Mucosa of stomach (tissue), 1 donor: ENCODE results near the gene MEGF11.

Experiments
- H3K27me3 ChIP-seq: one replicate; pipeline ENCODE4 v1.7.0; 2013; ENCODE audit warnings: mild to moderate bottlenecking, low read length; ENCODE audit not compliant: control insufficient read depth, insufficient read depth
- H3K36me3 ChIP-seq: one replicate; pipeline ENCODE4 v1.7.0; 2013; ENCODE audit warnings: low read length; ENCODE audit not compliant: control insufficient read depth, insufficient read depth
- H3K4me1 ChIP-seq: one replicate; pipeline ENCODE4 v1.7.0; 2013; ENCODE audit warnings: mild to moderate bottlenecking, low read length; ENCODE audit not compliant: control insufficient read depth, insufficient read depth
- H3K4me3 ChIP-seq: one replicate; pipeline ENCODE4 v1.7.0; 2013; ENCODE audit warnings: low read length
- H3K9ac ChIP-seq: one replicate; pipeline ENCODE4 v1.7.0; 2013; ENCODE audit warnings: mild to moderate bottlenecking, low read length, moderate library complexity
- H3K9me3 ChIP-seq: one replicate; pipeline ENCODE4 v1.7.0; 2013; ENCODE audit warnings: mild to moderate bottlenecking, low read length, moderate library complexity; ENCODE audit not compliant: control insufficient read depth
- donor health status: Pancreatic carcinoma.

The MEGF11 gene

GRCh38 chr15:66029650-66030049 is 223.9 kb downstream of the MEGF11 start:
- Histone ChIP-seq H3K9ac (no peak overlapping the region), H3K36me3 (no peaks in the 10 kb centered on the region), H3K9me3 (no peaks in the 10 kb centered on the region), H3K4me3 (no peak overlapping the region), H3K27me3 (no peaks in the 10 kb centered on the region), H3K4me1 (peaks cover 15% of the 10 kb centered on the region)

- Histone ChIP-seq H3K27me3 (no peaks in the 10 kb centered on the region), H3K9ac (no peak overlapping the region), H3K4me1 (peaks cover 15% of the 10 kb centered on the region), H3K9me3 (no peaks in the 10 kb centered on the region), H3K36me3 (no peaks in the 10 kb centered on the region), H3K4me3 (no peak overlapping the region)
Observed at GRCh38 chr15:66027268-66027805, 226.2 kb downstream of the MEGF11 start.

GRCh38 chr15:66025972-66026371 is 227.6 kb downstream of the MEGF11 start:
- no peaks in the 10 kb centered on the region for H3K36me3 ChIP-seq
- peaks cover 15% of the 10 kb centered on the region for H3K4me1 ChIP-seq
- H3K9me3 ChIP-seq: no peaks in the 10 kb centered on the region
- H3K4me3 ChIP-seq: no peak overlapping the region
- H3K27me3 ChIP-seq: no peaks in the 10 kb centered on the region
- H3K9ac ChIP-seq: no peak overlapping the region

GRCh38 chr15:66025015-66025452 is 228.5 kb downstream of the MEGF11 start:
- Histone ChIP-seq H3K9me3 (no peaks in the 10 kb centered on the region), H3K9ac (no peak overlapping the region), H3K36me3 (no peaks in the 10 kb centered on the region), H3K4me1 (peaks cover 15% of the 10 kb centered on the region), H3K4me3 (no peak overlapping the region), H3K27me3 (no peaks in the 10 kb centered on the region)

- Histone ChIP-seq H3K36me3 (no peaks in the 10 kb centered on the region), H3K9me3 (no peaks in the 10 kb centered on the region), H3K27me3 (no peaks in the 10 kb centered on the region), H3K9ac (no peak overlapping the region), H3K4me3 (no peak overlapping the region), H3K4me1 (peaks cover 15% of the 10 kb centered on the region)
Observed at GRCh38 chr15:66024116-66024515, 229.4 kb downstream of the MEGF11 start.

- Histone ChIP-seq H3K36me3 (no peaks in the 10 kb centered on the region), H3K4me1 (peaks cover 15% of the 10 kb centered on the region), H3K4me3 (no peak overlapping the region), H3K9ac (no peak overlapping the region), H3K27me3 (no peaks in the 10 kb centered on the region), H3K9me3 (no peaks in the 10 kb centered on the region)
Observed at GRCh38 chr15:66023311-66023972, 230.1 kb downstream of the MEGF11 start.

GRCh38 chr15:66022163-66022525 is 231.4 kb downstream of the MEGF11 start:
- no peaks in the 10 kb centered on the region for H3K9me3 ChIP-seq
- no peaks in the 10 kb centered on the region for H3K36me3 ChIP-seq
- H3K4me1 ChIP-seq: peaks cover 4% of the 10 kb centered on the region
- no peak overlapping the region for H3K4me3 ChIP-seq
- no peaks in the 10 kb centered on the region for H3K27me3 ChIP-seq
- no peak overlapping the region for H3K9ac ChIP-seq

DNA sequence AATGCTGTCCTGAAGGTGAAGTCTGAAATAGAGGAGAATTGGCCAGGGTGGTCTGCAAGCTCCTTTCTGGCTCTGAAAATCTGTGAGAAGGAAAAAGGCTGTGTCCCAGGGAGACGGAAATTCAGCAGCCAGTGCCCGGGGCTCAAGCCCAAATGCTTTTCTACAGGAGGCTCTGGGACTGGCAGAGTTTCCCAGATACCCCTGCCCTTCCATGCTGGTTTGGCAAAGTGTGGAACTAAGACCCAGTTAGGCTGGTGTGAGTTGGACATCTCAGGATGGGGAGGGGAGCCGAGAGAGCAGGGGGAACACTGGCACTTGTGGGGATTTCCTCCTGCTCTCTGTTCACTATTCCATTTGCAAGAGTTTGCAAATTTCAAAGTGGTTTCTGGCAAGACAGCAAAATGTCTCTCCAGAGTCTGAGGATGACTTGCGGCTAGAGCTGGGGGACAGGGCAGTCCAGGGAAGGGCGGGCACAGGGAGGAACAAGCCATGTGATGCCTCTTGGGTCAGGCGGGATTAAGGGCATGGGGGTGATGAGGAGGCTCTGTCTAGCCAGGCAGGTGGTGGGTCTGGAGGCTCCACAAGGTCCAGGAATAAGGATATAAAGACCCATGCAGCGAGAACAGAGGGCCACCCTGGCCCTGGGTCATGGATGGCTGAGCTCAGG is 231.9 kb downstream of the MEGF11 start:
- H3K9ac ChIP-seq: no peak overlapping the region
- H3K36me3 ChIP-seq: no peaks in the 10 kb centered on the region
- no peaks in the 10 kb centered on the region for H3K9me3 ChIP-seq
- H3K27me3 ChIP-seq: no peaks in the 10 kb centered on the region
- no peak overlapping the region for H3K4me3 ChIP-seq
- no peaks in the 10 kb centered on the region for H3K4me1 ChIP-seq

- H3K9me3 ChIP-seq: no peaks in the 10 kb centered on the region
- no peaks in the 10 kb centered on the region for H3K36me3 ChIP-seq
- no peak overlapping the region for H3K4me3 ChIP-seq
- no peak overlapping the region for H3K9ac ChIP-seq
- no peaks in the 10 kb centered on the region for H3K27me3 ChIP-seq
- H3K4me1 ChIP-seq: no peaks in the 10 kb centered on the region
Observed at GRCh38 chr15:66019826-66020398, 233.6 kb downstream of the MEGF11 start.

DNA sequence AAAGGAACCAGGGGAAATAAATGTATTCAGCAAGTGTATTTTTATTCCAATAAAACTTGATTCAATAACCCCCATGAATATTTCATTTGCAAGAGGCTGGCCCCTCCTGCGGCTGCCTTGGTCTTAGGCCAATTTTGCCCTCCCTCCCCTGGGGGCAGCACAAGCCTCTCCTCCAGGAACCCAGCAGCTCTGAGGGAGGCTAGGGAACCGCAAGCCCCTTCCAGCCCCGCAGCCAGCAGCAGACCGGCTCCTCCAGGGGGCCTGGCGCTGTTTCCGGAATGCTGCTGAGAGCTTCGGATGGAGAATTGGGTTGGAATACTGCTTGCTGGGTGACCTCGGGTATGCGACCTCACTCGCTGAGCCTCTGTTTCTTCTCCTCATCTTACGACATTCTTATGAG is 234.2 kb downstream of the MEGF11 start:
- H3K4me3 ChIP-seq: no peak overlapping the region
- H3K36me3 ChIP-seq: no peaks in the 10 kb centered on the region
- H3K4me1 ChIP-seq: no peaks in the 10 kb centered on the region
- H3K9ac ChIP-seq: no peak overlapping the region
- no peaks in the 10 kb centered on the region for H3K9me3 ChIP-seq
- no peaks in the 10 kb centered on the region for H3K27me3 ChIP-seq

DNA sequence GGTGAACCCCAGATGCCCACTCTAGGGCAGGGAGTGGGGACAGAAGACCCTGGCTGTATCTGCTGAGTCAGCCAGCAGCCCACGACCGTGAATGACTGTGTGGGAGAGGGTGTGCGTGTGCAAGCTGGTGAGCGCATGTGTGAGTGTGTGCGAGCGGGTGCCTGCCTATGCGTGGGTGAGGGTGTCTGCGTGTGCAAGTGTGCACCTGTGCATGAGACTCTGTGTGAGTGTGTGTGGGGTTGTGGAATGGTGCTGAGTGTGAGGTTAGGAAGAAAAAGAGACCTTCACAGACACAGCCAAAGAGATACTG is 235.1 kb downstream of the MEGF11 start:
- H3K4me1 ChIP-seq: no peaks in the 10 kb centered on the region
- no peaks in the 10 kb centered on the region for H3K36me3 ChIP-seq
- no peak overlapping the region for H3K9ac ChIP-seq
- H3K4me3 ChIP-seq: no peak overlapping the region
- H3K27me3 ChIP-seq: no peaks in the 10 kb centered on the region
- H3K9me3 ChIP-seq: no peaks in the 10 kb centered on the region

GRCh38 chr15:66017792-66018487 is 235.6 kb downstream of the MEGF11 start:
- H3K4me1 ChIP-seq: no peaks in the 10 kb centered on the region
- no peak overlapping the region for H3K4me3 ChIP-seq
- no peak overlapping the region for H3K9ac ChIP-seq
- no peaks in the 10 kb centered on the region for H3K9me3 ChIP-seq
- H3K27me3 ChIP-seq: no peaks in the 10 kb centered on the region
- no peaks in the 10 kb centered on the region for H3K36me3 ChIP-seq
